ENCODE data around the gene ERICH6.

Gene ERICH6

GRCh38 chr3:150703299-150703755 lies 393 bp downstream of the ERICH6 start:
- TF ChIP-seq ZNF544 (tag by site-specific recombination; IDR thresholded peaks at IDR 0.05): no peak
- TF ChIP-seq ZBTB1 (tag by site-specific recombination; IDR thresholded peaks at IDR 0.05): no peak
- TF ChIP-seq SP3 (tag by site-specific recombination; IDR thresholded peaks at IDR 0.05): peak; percentile 72
- TF ChIP-seq SP2 (tag by site-specific recombination; IDR thresholded peaks at IDR 0.05): 0 out of 2 replicates have a peak, but pooled peaks have one; percentile 33
- no peak for TF ChIP-seq OSR2 (tag by site-specific recombination; IDR thresholded peaks at IDR 0.05)
- no peak for TF ChIP-seq ZNF121 (tag by site-specific recombination; IDR thresholded peaks at IDR 0.05)
- 0 out of 2 replicates have a peak, but pooled peaks have one; percentile 73 for TF ChIP-seq ZFP37 (tag by site-specific recombination; IDR thresholded peaks at IDR 0.05)
- no peak for TF ChIP-seq ZNF248 (tag by site-specific recombination; IDR thresholded peaks at IDR 0.05)
- peak; percentile 32 for TF ChIP-seq SETDB1 (IDR thresholded peaks at IDR 0.05; ENCODE audit: insufficient read length, low read length)
- Histone ChIP-seq H3K36me3 (ENCODE audit: control insufficient read depth in 2 of 2, insufficient read depth in 1 of 2, low read length in 2 of 2) (peaks cover 0 to 4% of the 10 kb centered on the region in 2 experiments; a peak in 1 of 3 replicates), H3K27ac (ENCODE audit: extremely low read depth, low read depth, low read length) (no peak overlapping the region), H3K9me3 (ENCODE audit: control insufficient read depth, insufficient read depth, low read depth, low read length) (no peaks in the 10 kb centered on the region), H3K4me3 (ENCODE audit: low read depth, low read length) (peak overlapping the region; percentile 62), H3K4me1 (ENCODE audit: control insufficient read depth, insufficient read depth, low read length) (no peaks in the 10 kb centered on the region)
- CTCF ChIA-PET: interaction anchor here (0.6 kb wide), 1 partner anchor 249 kb away, joined by 3 read pairs; no protein-coding TSS in a partner anchor
- POLR2A ChIA-PET: interaction anchor here (0.6 to 1.1 kb wide), 7 partner anchors 68 to 386 kb away, joined by 3 to 12 read pairs (median 4); partner anchors contain the start of genes EIF2A, SELENOT and SERP1

GRCh38 chr3:150699068-150699639 lies 4.6 kb downstream of the ERICH6 start:
- Histone ChIP-seq H3K9me3 (ENCODE audit: control insufficient read depth, insufficient read depth, low read depth, low read length) (no peaks in the 10 kb centered on the region), H3K4me3 (ENCODE audit: low read depth, low read length) (no peak overlapping the region), H3K36me3 (ENCODE audit: control insufficient read depth in 2 of 2, insufficient read depth in 1 of 2, low read length in 2 of 2) (no peaks in the 10 kb centered on the region), H3K4me1 (ENCODE audit: control insufficient read depth, insufficient read depth, low read length) (no peaks in the 10 kb centered on the region), H3K27ac (ENCODE audit: extremely low read depth, low read depth, low read length) (no peak overlapping the region)
- ChIA-PET POLR2A (interaction anchor here (0.7 kb wide), 1 partner anchor 1155 kb away, joined by 3 read pairs; no protein-coding TSS in a partner anchor), CTCF (interaction anchor here (0.8 kb wide), 1 partner anchor 515 kb away, joined by 3 read pairs; no protein-coding TSS in a partner anchor)
- TF ChIP-seq PRDM4 (tag by site-specific recombination; IDR thresholded peaks at IDR 0.05): no peak
- TF ChIP-seq KLF1 (tag by site-specific recombination; IDR thresholded peaks at IDR 0.05): 0 out of 2 replicates have a peak, but pooled peaks have one; percentile 10

- Histone ChIP-seq H3K27ac (ENCODE audit: extremely low read depth, low read depth, low read length) (no peak overlapping the region), H3K4me1 (ENCODE audit: control insufficient read depth, insufficient read depth, low read length) (no peaks in the 10 kb centered on the region), H3K9me3 (ENCODE audit: control insufficient read depth, insufficient read depth, low read depth, low read length) (no peaks in the 10 kb centered on the region), H3K36me3 (ENCODE audit: control insufficient read depth in 2 of 2, insufficient read depth in 1 of 2, low read length in 2 of 2) (no peaks in the 10 kb centered on the region), H3K4me3 (ENCODE audit: low read depth, low read length) (no peak overlapping the region)
- CTCF ChIA-PET: interaction anchor here (0.6 kb wide), 1 partner anchor 390 kb away, joined by 3 read pairs; no protein-coding TSS in a partner anchor
- POLR2A ChIA-PET: no interaction called here
- no peak for TF ChIP-seq PRDM2 (tag by site-specific recombination; IDR thresholded peaks at IDR 0.05; ENCODE audit: borderline replicate concordance)
- no peak for TF ChIP-seq INSM2 (tag by site-specific recombination; IDR thresholded peaks at IDR 0.05)
- no peak for TF ChIP-seq ZNF350 (tag by site-specific recombination; IDR thresholded peaks at IDR 0.05)
- no peak for TF ChIP-seq ZNF529 (tag by site-specific recombination; IDR thresholded peaks at IDR 0.05; ENCODE audit: insufficient replicate concordance)
- TF ChIP-seq ZNF549 (tag by site-specific recombination; IDR thresholded peaks at IDR 0.05): no peak
- no peak for TF ChIP-seq ZBTB44 (tag by site-specific recombination; IDR thresholded peaks at IDR 0.05)
- TF ChIP-seq ZNF146 (tag by site-specific recombination; IDR thresholded peaks at IDR 0.05): no peak
These were observed 6.1 kb downstream of the ERICH6 start for GRCh38 chr3:150697646-150698045.
